Breast epithelium (tissue), 4 donors: ENCODE data around the gene CPEB1. TPM values are rescaled to one million over a fixed set of nuclear protein-coding genes. Genes with fewer than 3 reads are reported as not detected.

ENCODE experiments used
- DNase-seq, 2 donors: peaks; one replicate each; pipeline ENCODE4 v3.0.0-alpha.2; 2019; ENCODE audit warnings: low spot score in 2 of 2
- H3K27ac ChIP-seq, 2 donors: fragments of 200-600 bp; sonication (generic) in 1 of 2; one replicate each; pipeline ENCODE4 v1.5.1; 2016 to 2019; ENCODE audit warnings: mild to moderate bottlenecking in 1 of 2
- H3K27me3 ChIP-seq, 2 donors: fragments of 200-600 bp; sonication (generic) in 1 of 2; one replicate each; pipeline versions ENCODE4 v1.5.1 to v1.6.0; 2017 to 2019; ENCODE audit warnings: control low read depth in 1 of 2, mild to moderate bottlenecking in 1 of 2
- H3K36me3 ChIP-seq: fragments of 200-600 bp; one replicate; pipeline ENCODE4 v1.5.1; 2019
- H3K4me1 ChIP-seq, 2 donors: fragments of 200-600 bp; sonication (generic); one replicate each; pipeline ENCODE4 v1.5.1; 2016 to 2019; ENCODE audit warnings: control low read depth in 1 of 2
- H3K4me3 ChIP-seq, 3 donors: fragments of 200-600 bp; sonication (generic); 1 replicate in 2 of 3; 2 replicates in 1 of 3; pipeline ENCODE4 v1.5.1; 2016 to 2019; ENCODE audit warnings: mild to moderate bottlenecking in 3 of 3, moderate library complexity in 2 of 3
- H3K9me3 ChIP-seq, 2 donors: fragments of 200-600 bp; sonication (generic) in 1 of 2; one replicate each; pipeline ENCODE4 v1.5.1; 2016 to 2019; ENCODE audit warnings: control low read depth in 1 of 2
- POLR2A ChIP-seq: fragments of 450-650 bp; IDR thresholded peaks from one replicate; pipeline ENCODE4 v1.6.1; 2016; ENCODE audit warnings: antibody characterized with exemption, mild to moderate bottlenecking, moderate library complexity
- POLR2AphosphoS5 ChIP-seq, 3 donors: sonication (generic); formaldehyde crosslinking; IDR thresholded peaks; one replicate each; pipeline ENCODE4 v1.6.1; 2017; ENCODE audit warnings: antibody characterized with exemption in 3 of 3
- intact Hi-C: fragments of 100-400 bp; cut with DNase I; formaldehyde crosslinking; loops from one replicate; pipeline ENCODE4 v1.15.1; 2023; ENCODE audit warnings: low total_unique reads
- total RNA-seq, 3 donors: library from RNA; depleted of rRNA; stranded (reverse); fragments of >200 nt; gene quantifications; one replicate each; pipeline ENCODE4 v1.1.0, GENCODE V29; 2016
- TF ChIP-seq, protein P1 (sequence below), 3 donors: fragments of 450-650 bp; IDR thresholded peaks; one replicate each; pipeline ENCODE4 v1.5.1; 2016 to 2017; ENCODE audit warnings: antibody characterized with exemption in 3 of 3, mild to moderate bottlenecking in 3 of 3, moderate library complexity in 3 of 3

The CPEB1 gene
- total RNA-seq, 3 donors from 2014 or later = 2.2 to 6.9 (median 4.6) TPM

DNA sequence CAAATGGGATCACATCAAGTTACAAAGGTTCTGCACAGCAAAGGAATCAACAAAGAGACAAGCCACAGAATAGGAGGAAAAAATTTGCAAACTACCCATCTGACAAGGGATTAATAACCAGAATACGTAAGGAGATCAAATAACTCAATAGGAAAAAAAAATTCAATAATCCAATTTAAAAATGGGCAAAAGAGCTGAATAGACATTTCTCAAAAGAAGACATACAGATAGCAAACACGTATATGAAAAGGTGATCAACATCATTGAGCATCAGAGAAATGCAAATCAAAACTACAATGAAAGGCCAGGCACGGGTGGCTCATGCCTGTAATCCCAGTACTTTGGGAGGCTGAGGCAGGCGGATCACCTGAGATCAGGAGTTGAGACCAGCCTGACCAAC, 23.5 kb upstream of the CPEB1 start:
- no peaks in the 10 kb centered on the region for H3K36me3 ChIP-seq
- no peaks in the 10 kb centered on the region for H3K9me3 ChIP-seq
- TF ChIP-seq POLR2A (no peak), POLR2AphosphoS5 (IDR thresholded peaks at IDR 0.05) (no peak)
- TF ChIP-seq, protein P1, sequence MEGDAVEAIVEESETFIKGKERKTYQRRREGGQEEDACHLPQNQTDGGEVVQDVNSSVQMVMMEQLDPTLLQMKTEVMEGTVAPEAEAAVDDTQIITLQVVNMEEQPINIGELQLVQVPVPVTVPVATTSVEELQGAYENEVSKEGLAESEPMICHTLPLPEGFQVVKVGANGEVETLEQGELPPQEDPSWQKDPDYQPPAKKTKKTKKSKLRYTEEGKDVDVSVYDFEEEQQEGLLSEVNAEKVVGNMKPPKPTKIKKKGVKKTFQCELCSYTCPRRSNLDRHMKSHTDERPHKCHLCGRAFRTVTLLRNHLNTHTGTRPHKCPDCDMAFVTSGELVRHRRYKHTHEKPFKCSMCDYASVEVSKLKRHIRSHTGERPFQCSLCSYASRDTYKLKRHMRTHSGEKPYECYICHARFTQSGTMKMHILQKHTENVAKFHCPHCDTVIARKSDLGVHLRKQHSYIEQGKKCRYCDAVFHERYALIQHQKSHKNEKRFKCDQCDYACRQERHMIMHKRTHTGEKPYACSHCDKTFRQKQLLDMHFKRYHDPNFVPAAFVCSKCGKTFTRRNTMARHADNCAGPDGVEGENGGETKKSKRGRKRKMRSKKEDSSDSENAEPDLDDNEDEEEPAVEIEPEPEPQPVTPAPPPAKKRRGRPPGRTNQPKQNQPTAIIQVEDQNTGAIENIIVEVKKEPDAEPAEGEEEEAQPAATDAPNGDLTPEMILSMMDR (IDR thresholded peaks at IDR 0.05) = no peak
- no peaks in the 10 kb centered on the region for H3K27me3 ChIP-seq
- H3K4me1 ChIP-seq = no peaks in the 10 kb centered on the region
- no peak overlapping the region for H3K4me3 ChIP-seq
- intact Hi-C loops = loop anchor here (10.0 kb wide), 1 partner anchor 1976 kb away; the partner anchor contains the start of gene ABHD17C
- DNase-seq = no peak
- H3K27ac ChIP-seq = no peak overlapping the region

- intact Hi-C loops = no loop called here
- no peak for DNase-seq
- no peaks in the 10 kb centered on the region for H3K36me3 ChIP-seq
Observed at GRCh38 chr15:82666606-82667005, 19.4 kb upstream of the CPEB1 start.

DNA sequence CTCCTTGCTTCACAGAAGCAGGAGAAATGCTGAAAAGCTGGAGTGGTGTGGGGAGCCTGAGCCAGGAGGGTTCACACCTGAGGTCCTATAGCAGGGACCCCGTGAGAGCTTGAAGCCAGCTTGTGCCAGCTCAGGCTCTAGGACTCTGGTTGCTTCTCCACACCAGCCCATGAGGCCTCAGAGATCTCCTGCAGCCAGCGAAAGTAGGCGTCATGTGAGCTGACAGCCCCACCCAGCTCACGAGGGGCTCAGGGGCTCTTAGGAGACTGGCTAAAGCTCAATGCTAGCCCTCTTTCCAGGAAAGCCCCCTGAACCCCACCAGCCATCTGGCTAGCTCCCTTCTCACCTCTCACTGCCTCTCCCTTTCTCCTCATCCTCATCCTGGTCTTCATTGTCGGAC, 16.9 kb upstream of the CPEB1 start:
- intact Hi-C loops = no loop called here
- no peaks in the 10 kb centered on the region for H3K27me3 ChIP-seq
- no peak overlapping the region for H3K27ac ChIP-seq
- H3K36me3 ChIP-seq = no peaks in the 10 kb centered on the region
- DNase-seq = no peak
- TF ChIP-seq, protein P1 (IDR thresholded peaks at IDR 0.05) = no peak
- no peak for TF ChIP-seq POLR2AphosphoS5 (IDR thresholded peaks at IDR 0.05)
- no peak for TF ChIP-seq POLR2A
- H3K4me3 ChIP-seq = no peak overlapping the region
- no peaks in the 10 kb centered on the region for H3K4me1 ChIP-seq
- no peaks in the 10 kb centered on the region for H3K9me3 ChIP-seq

More at GRCh38 chr15:82666606-82667005, 19.4 kb upstream of the CPEB1 start:
- Histone ChIP-seq H3K27me3 (no peaks in the 10 kb centered on the region), H3K4me1 (no peaks in the 10 kb centered on the region), H3K4me3 (no peak overlapping the region), H3K27ac (no peak overlapping the region), H3K9me3 (no peaks in the 10 kb centered on the region)
- TF ChIP-seq POLR2A (no peak), POLR2AphosphoS5 (IDR thresholded peaks at IDR 0.05) (no peak)
- TF ChIP-seq, protein P1 (IDR thresholded peaks at IDR 0.05) = no peak

DNA sequence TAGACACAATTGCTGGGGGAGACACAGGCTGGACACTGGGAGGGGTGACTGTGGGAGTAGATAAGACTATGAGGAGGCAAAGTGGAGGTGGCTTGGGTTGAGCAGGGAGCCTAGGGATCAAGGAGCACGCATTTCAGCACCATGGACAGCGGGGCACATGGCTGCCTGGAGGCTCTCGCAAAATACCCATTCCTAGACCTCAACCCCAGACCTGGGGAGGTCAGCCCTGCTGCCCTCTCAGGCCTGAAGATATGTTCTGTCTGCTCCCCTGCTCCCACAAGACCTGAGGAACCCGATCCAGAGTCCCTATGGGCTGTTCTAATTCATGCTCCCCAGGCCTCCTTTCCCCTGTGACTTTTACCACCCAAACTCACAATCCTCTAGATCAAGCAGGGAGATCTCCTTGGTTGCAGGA, 16.0 kb upstream of the CPEB1 start:
- TF ChIP-seq POLR2A (no peak), POLR2AphosphoS5 (IDR thresholded peaks at IDR 0.05) (no peak)
- TF ChIP-seq, protein P1 (IDR thresholded peaks at IDR 0.05) = no peak
- no peaks in the 10 kb centered on the region for H3K9me3 ChIP-seq
- no peaks in the 10 kb centered on the region for H3K4me1 ChIP-seq
- no peaks in the 10 kb centered on the region for H3K27me3 ChIP-seq
- intact Hi-C loops = no loop called here
- no peak overlapping the region for H3K27ac ChIP-seq
- H3K36me3 ChIP-seq = no peaks in the 10 kb centered on the region
- no peak for DNase-seq
- H3K4me3 ChIP-seq = no peak overlapping the region

DNA sequence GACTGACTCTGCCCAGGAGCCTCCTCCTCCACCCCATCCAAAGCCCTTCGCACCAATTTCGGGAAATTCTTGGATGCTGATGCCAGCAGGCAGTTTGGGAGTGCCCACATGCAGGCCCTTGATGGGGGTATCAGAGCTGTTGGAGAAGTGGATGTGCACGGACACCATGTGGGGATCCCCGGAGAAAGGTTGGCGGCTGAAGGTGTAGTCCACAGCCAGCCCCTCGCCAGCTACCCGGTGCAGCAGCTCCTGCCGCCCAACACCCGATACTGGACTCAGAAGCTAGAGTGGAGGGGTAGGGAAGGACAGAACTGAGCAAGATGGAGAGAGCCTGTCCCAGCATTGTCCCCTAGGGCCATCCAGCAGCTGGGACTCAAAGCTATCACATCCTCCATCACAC, 15.5 kb upstream of the CPEB1 start:
- H3K4me1 ChIP-seq = no peaks in the 10 kb centered on the region
- H3K4me3 ChIP-seq = no peak overlapping the region
- TF ChIP-seq, protein P1 (IDR thresholded peaks at IDR 0.05) = no peak
- TF ChIP-seq POLR2A (no peak), POLR2AphosphoS5 (IDR thresholded peaks at IDR 0.05) (no peak)
- H3K9me3 ChIP-seq = no peaks in the 10 kb centered on the region
- no peaks in the 10 kb centered on the region for H3K36me3 ChIP-seq
- intact Hi-C loops = no loop called here
- no peak for DNase-seq
- no peaks in the 10 kb centered on the region for H3K27me3 ChIP-seq
- no peak overlapping the region for H3K27ac ChIP-seq
